ENCODE measurements around the gene CDC37.

- no peak for TF ChIP-seq CTCF (conservative IDR thresholded peaks at IDR 0.05; ENCODE audit: low read depth in 2 of 2)
- no peak for TF ChIP-seq REST (IDR thresholded peaks at IDR 0.05; ENCODE audit: unreplicated experiment)
- TF ChIP-seq EZH2 (IDR thresholded peaks at IDR 0.05; ENCODE audit: low read depth, unreplicated experiment) = no peak
- TF ChIP-seq CREB1 (CRISPR knock-in tag; IDR thresholded peaks at IDR 0.05; ENCODE audit: low read depth) = no peak
- TF ChIP-seq EZH2phosphoT487 (IDR thresholded peaks at IDR 0.05; ENCODE audit: unreplicated experiment) = no peak
- TF ChIP-seq ZNF114 (CRISPR knock-in tag; IDR thresholded peaks at IDR 0.05) = no peak
- no peak for TF ChIP-seq POLR2AphosphoS5 (IDR thresholded peaks at IDR 0.05; ENCODE audit: low read depth)
- no peak for TF ChIP-seq JUNB (IDR thresholded peaks at IDR 0.05; ENCODE audit: unreplicated experiment)
- TF ChIP-seq NANOG (IDR thresholded peaks at IDR 0.05; ENCODE audit: borderline replicate concordance) = no peak
- TF ChIP-seq ZNF331 (CRISPR knock-in tag; IDR thresholded peaks at IDR 0.05; ENCODE audit: low read depth) = no peak
- TF ChIP-seq ETS1 (IDR thresholded peaks at IDR 0.05) = no peak
Observed at GRCh38 chr19:10427169-10427568, 23.8 kb upstream of the CDC37 start.
